ENCODE results near the gene HSD17B13.

HSD17B13 gene

GRCh38 chr4:87322754-87323153 lies at the start of gene HSD17B13:
Gene HSD17B13, minus strand, starts transcription at chr4:87322882. Its CDS starts 41 bp downstream, at chr4:87322841.
- Histone ChIP-seq H3K9me3 (ENCODE audit: insufficient read depth, low read length, severe bottlenecking) (no peaks in the 10 kb centered on the region), H3K4me1 (ENCODE audit: insufficient read depth, low read length) (no peaks in the 10 kb centered on the region), H3K79me2 (ENCODE audit: insufficient read depth, low read length) (no peaks in the 10 kb centered on the region), H2AFZ (ENCODE audit: low read depth, low read length) (no peak within 1 kb of the TSS), H4K20me1 (ENCODE audit: insufficient read depth, low read length) (no peaks in the 10 kb centered on the region), H3K4me2 (ENCODE audit: insufficient read depth, low read length) (no peak within 1 kb of the TSS), H3K4me3 (ENCODE audit: low read depth in 1 of 2, low read length in 2 of 2) (no peak within 1 kb of the TSS), H3K27ac (ENCODE audit: low read length) (no peak within 1 kb of the TSS), H3K27me3 (ENCODE audit: insufficient read depth, low read length, poor library complexity) (no peaks in the 10 kb centered on the region), H3K9ac (ENCODE audit: low read depth, low read length) (no peak within 1 kb of the TSS), H3K36me3 (ENCODE audit: insufficient read depth, low read length) (no peaks in the 10 kb centered on the region)
- ATAC-seq (ENCODE audit: insufficient read depth, low read depth) = no peak
- DNase-seq = no peak
- TF ChIP-seq CTCF (IDR thresholded peaks at IDR 0.05; ENCODE audit: borderline replicate concordance, extremely low read depth, low read length, poor library complexity, severe bottlenecking) (no peak), EZH2 (IDR thresholded peaks at IDR 0.05; ENCODE audit: borderline replicate concordance, low read depth, low read length, severe bottlenecking) (no peak)

- ATAC-seq (ENCODE audit: insufficient read depth, low read depth) (no peak), DNase-seq (no peak)
- Histone ChIP-seq H3K9me3 (ENCODE audit: insufficient read depth, low read length, severe bottlenecking) (peaks cover 6% of the 10 kb centered on the region), H2AFZ (ENCODE audit: low read depth, low read length) (no peak overlapping the region), H3K36me3 (ENCODE audit: insufficient read depth, low read length) (peaks cover 89% of the 10 kb centered on the region), H3K79me2 (ENCODE audit: insufficient read depth, low read length) (no peaks in the 10 kb centered on the region; the same call in 1 of the 2 replicates), H4K20me1 (ENCODE audit: insufficient read depth, low read length) (no peaks in the 10 kb centered on the region), H3K9ac (ENCODE audit: low read depth, low read length) (no peak overlapping the region), H3K4me3 (ENCODE audit: low read depth in 1 of 2, low read length in 2 of 2) (no peak overlapping the region), H3K27ac (ENCODE audit: low read length) (no peak overlapping the region), H3K27me3 (ENCODE audit: insufficient read depth, low read length, poor library complexity) (no peaks in the 10 kb centered on the region), H3K4me1 (ENCODE audit: insufficient read depth, low read length) (no peaks in the 10 kb centered on the region), H3K4me2 (ENCODE audit: insufficient read depth, low read length) (no peak overlapping the region)
- TF ChIP-seq CTCF (IDR thresholded peaks at IDR 0.05; ENCODE audit: borderline replicate concordance, extremely low read depth, low read length, poor library complexity, severe bottlenecking) (no peak), EZH2 (IDR thresholded peaks at IDR 0.05; ENCODE audit: borderline replicate concordance, low read depth, low read length, severe bottlenecking) (no peak)
These were observed 47.4 kb upstream of the HSD17B13 start for GRCh38 chr4:87370068-87370467.

GRCh38 chr4:87366521-87367162 lies 44.0 kb upstream of the HSD17B13 start:
- peaks cover 88% of the 10 kb centered on the region for H3K36me3 ChIP-seq (ENCODE audit: insufficient read depth, low read length)
- H3K9ac ChIP-seq (ENCODE audit: low read depth, low read length) = no peak overlapping the region
- H3K4me1 ChIP-seq (ENCODE audit: insufficient read depth, low read length) = no peaks in the 10 kb centered on the region
- H3K27me3 ChIP-seq (ENCODE audit: insufficient read depth, low read length, poor library complexity) = no peaks in the 10 kb centered on the region
- no peak overlapping the region for H2AFZ ChIP-seq (ENCODE audit: low read depth, low read length)
- peaks cover 6% of the 10 kb centered on the region for H3K9me3 ChIP-seq (ENCODE audit: insufficient read depth, low read length, severe bottlenecking)
- no peak overlapping the region for H3K4me2 ChIP-seq (ENCODE audit: insufficient read depth, low read length)
- H3K79me2 ChIP-seq (ENCODE audit: insufficient read depth, low read length) = no peaks in the 10 kb centered on the region
- DNase-seq = no peak
- ATAC-seq (ENCODE audit: insufficient read depth, low read depth) = no peak
- no peaks in the 10 kb centered on the region for H4K20me1 ChIP-seq (ENCODE audit: insufficient read depth, low read length)
- TF ChIP-seq CTCF (IDR thresholded peaks at IDR 0.05; ENCODE audit: borderline replicate concordance, extremely low read depth, low read length, poor library complexity, severe bottlenecking) (no peak), EZH2 (IDR thresholded peaks at IDR 0.05; ENCODE audit: borderline replicate concordance, low read depth, low read length, severe bottlenecking) (no peak)
- H3K4me3 ChIP-seq (ENCODE audit: low read depth in 1 of 2, low read length in 2 of 2) = no peak overlapping the region
- H3K27ac ChIP-seq (ENCODE audit: low read length) = no peak overlapping the region
